ENCODE measurements around the gene CRIP2.

CRIP2 gene, protein sequence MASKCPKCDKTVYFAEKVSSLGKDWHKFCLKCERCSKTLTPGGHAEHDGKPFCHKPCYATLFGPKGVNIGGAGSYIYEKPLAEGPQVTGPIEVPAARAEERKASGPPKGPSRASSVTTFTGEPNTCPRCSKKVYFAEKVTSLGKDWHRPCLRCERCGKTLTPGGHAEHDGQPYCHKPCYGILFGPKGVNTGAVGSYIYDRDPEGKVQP

DNA sequence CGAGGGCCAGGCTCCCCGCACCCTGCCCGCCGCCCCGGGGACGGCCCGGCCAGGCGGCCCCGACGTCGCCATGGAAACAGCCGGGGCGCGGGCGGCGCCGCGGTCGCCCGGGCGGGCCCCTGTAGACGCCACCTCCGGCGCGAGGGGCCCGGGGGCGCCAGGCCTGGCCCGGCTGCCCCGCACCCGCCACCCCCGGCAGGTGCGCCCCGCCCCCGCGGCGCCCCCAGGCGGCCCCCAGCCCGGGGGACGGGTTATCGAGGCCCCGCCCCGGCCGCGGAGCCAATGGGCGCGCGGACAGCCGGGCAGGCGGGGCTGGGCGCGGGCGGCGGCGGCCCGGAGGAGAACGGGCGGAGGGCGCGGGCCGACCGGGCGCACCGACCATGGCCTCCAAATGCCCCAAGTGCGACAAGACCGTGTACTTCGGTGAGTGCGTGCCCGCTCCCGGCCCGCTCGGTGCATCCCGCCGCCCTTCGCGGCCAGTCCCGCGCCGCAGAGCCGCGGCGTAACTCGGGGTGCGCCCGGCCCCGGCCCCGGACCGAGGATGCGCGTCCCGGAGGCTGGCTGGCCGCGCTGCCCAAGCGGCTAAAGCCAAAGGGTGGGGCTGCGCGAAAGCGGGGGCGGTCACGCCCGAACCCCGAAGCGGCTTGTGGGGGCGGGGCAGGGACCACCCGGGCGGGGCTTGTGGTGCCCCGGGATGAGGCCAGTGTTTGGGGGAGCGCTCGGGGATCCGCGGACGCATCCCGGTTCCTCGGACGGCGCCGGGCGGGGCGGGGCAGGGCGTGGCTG, at the start of gene CRIP2:
TSS of gene CRIP2 (plus strand) at position 339 of the 786 bp plus-strand sequence. CDS start at position 381, 42 bp downstream.
- no peak for DNase-seq

- DNase-seq: no peak
Measured at GRCh38 chr14:105424861-105425260, 49.8 kb upstream of the CRIP2 start.

DNA sequence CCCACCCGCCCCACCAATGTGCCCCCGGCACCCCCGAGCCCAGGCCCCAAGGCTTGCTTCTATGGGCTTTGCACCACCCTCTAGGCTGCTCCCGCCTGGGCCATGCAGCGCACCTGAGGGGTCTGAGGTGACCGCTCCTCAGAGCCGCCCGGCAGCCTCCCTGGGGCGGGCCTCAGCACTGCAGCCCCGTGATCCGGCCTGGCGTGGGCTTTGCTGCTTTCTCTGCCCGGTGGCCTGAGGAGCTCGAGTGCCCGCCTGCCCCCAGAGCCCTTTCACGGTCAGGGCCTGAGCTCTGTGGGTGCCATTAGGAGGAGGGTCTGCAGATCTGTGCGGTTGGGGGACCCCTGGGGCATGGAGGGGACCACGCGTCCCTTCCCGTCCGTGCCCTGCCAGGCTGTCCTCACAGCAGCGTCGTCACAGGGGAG, 48.8 kb upstream of the CRIP2 start:
- no peak for DNase-seq

GRCh38 chr14:105426416-105427130, 48.0 kb upstream of the CRIP2 start:
- no peak for DNase-seq

DNA sequence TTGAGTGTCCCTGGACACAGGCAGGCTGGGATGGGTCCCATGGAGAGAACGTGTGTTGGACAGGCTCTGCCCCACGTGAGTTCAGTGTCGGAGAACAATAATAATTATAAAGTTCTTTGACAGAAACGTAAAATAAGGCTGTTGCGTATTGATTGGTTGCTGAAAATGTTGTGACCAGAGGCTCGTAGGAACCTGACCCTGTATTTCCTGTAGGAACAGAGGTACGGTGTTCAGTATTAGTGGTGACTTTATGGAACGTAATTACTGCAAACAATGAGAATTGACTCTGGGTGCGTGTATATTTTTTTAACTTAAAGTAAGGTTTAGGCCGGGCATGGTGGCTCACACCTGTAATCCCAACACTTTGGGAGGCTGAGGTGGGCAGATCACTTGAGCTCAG, 47.2 kb upstream of the CRIP2 start:
- no peak for DNase-seq

GRCh38 chr14:105427936-105428485, 46.6 kb upstream of the CRIP2 start:
- DNase-seq: no peak

DNA sequence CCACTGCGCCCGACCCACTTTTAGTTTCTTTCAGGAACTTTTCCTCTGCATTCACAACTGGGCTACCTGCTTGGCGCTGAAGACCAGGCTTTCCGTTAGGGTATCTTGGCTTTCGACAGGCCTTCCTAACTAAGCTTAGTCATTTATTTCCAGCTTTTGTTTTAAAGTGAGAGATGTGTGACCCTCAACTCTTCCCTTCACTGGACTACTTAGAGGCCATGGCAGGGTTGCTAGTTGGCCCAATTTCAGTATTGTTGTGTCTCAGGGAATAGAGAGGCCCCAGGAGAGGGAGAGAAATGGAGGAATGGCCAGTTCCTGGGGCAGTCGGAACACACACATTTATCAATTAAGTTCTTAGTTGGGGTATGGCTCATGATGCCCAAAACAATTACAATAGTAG, 44.6 kb upstream of the CRIP2 start:
- no peak for DNase-seq

GRCh38 chr14:105430565-105430964, 44.1 kb upstream of the CRIP2 start:
- DNase-seq: no peak

GRCh38 chr14:105431256-105431655, 43.4 kb upstream of the CRIP2 start:
- DNase-seq: no peak

GRCh38 chr14:105432657-105433056, 42.0 kb upstream of the CRIP2 start:
- no peak for DNase-seq

GRCh38 chr14:105433161-105433605, 41.4 kb upstream of the CRIP2 start:
- no peak for DNase-seq

DNA sequence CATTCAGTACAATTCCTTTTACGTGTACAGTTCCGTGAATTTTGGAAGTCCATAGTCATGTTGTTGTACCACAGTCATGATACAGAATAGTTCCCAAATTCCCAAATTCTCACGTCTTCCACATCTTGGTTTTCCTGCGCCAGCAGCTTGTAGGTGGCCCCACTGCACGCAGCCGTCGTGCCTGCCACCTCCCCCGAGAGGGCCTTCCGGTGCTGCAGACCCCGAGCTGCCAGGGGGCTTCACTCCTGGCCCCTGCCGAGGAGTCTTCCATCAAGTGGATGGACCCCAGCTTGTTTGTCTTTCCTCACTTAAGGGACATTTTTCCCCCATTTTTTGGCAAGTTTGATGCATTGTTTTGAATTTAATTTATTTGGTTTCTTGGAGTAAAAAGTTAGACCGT, 38.2 kb upstream of the CRIP2 start:
- DNase-seq: no peak

DNA sequence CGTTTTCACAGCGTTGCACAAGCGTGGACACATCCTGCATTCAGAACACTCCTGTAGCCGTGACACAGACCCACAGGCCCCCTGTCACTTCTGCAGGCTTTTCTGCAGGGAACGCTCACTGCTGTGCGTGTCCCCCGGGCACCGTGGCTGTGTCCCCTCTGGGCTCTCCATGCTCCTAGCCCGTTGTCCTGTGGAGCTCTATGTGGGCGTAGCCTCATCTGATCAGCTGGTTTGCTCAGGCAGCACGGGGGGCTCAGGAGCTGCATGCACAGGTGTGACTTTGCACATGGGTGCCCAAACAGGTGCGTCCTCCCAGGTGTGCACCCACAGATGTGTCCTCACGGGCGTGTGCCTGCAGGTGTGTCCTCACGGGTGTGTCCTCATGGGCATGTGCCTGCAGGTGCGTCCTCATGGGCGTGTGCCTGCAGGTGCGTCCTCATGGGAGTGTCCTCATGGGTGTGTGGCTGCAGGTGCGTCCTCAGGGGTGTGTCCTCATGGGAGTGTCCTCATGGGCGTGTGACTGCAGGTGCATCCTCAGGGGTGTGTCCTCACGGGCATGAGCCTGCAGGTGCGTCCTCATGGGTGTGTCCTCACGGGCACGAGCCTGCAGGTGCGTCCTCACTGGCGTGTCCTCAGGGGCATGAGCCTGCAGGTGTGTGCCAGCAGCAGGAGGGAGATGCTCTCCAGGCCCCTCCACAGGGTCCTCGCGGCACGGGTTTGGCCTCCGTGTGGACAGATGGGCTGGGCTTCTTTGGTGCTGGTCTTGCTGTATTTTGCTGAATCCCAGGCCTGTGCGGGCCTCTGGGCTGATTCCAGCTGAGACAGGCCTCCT, 37.5 kb upstream of the CRIP2 start:
- DNase-seq: peak; percentile 72

GRCh38 chr14:105437723-105438500, 36.7 kb upstream of the CRIP2 start:
- DNase-seq: no peak

DNA sequence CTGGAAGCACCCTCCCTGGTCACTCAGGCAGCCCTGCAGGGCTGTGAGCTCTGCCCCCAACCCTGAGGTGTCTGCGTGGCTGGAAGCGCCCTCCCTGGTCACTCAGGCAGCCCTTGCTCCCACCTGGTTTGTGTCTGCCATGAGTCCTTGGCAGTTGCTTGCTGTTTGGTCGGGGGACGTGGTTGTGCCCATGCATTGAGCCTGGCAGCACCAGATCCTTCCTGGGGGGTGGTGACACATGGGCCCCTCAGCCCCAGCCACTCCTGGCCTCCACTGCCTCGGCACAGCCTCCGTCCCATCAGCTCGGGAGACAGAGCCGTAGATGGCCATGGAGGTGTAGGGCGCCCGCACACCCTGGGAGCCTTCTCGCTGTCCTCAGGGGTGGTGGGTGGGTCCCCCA, 35.4 kb upstream of the CRIP2 start:
- no peak for DNase-seq

DNA sequence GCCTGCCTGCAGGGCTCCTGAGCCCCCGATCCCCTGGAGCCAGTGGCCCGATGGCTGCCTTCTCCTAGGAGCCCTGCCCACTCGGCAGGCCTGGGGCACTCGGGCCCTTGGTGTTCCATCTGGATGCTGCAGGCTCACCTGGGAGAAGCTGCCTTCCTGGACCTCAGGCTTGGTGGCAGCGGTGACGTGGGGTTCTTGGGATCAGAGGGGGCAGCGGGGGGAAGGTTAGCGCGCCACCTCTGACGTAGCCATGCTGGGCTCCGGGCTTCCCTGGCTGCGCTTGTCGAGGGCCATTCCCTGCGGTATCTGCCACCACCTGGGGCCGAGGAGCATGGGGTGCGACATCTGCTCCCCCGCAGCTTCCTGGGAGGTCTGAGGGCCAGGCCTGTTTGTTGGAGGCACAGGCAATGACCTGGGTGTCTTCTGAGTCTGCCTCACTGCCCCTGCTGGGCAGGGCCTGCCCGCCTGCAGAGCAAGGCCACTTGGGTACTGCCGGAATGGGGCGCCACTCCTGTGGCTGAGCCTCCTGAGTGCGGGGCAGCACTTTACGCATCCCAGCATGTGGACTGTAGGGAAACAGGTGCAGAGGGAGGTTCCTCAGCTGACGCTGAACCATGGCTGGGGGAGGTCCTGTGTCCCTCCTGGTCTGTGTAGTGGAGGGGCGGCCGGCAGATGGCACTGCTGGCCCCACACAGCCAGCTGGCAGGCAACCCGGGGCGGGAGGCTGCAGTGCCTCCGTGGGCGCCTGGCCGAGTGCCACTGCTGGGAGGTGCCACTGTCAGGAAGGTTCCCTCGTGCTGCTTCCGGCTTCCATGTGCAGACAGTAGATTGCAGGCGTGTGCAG, 34.7 kb upstream of the CRIP2 start:
- no peak for DNase-seq

GRCh38 chr14:105440554-105440900, 34.1 kb upstream of the CRIP2 start:
- no peak for DNase-seq

DNA sequence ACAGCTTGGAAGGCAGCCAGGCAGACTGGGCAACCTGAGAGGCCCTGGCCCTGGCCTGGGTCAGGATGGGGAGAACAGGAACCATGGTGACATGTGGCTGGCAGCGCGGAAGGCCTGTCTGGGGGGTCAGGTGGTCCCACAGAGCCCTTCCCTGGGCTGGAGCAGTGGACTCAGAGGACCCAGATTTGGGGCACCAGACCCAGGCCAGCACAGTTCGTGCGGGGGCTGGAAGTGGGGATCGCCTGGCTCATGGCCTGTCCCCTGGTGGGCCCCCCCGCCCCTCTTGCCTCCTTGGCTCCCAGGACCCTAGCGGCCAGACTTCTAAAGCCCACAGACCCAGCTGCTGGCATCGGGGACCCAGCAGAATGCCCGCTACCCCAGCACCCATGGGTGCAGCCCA, 33.6 kb upstream of the CRIP2 start:
- DNase-seq: no peak

DNA sequence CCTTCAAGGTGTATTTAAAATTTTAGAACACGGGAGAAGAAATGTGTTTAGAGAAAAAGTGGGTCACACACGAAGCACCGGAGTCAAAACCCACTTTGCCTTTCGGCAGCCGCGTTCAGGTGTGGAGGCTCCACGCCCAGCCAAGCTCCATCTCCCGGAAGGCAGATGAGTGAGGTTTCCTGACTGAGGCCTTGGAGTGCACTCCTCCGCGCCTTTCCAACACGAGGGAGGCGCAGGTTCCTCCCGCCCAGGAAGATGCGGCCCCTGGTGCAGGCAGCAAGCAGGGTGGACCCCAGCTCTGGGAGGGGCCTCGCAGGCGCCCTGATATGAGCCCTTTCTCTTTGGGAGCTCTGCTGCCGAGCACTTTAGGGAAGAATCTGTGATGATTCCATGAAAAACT, 32.5 kb upstream of the CRIP2 start:
- DNase-seq: no peak

DNA sequence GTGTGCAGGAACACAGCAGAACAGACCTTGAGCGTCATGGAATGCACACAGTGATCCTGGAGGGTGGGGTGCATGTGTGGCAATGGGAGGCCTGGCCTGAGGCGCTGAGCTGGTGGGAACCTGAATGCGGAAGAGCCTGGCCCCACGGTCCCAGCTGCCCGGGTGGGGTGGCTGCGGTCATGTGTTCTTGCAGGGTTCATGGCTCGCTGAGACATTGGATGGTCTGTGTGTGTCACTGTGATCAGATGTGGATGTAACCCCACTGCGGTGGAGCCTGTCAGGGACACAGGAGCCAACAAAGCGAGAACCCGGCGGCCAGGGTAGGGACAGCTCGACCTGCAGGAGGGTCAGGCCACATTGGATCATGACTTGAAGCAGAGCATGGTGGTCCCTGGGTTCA, 31.8 kb upstream of the CRIP2 start:
- DNase-seq: no peak

DNA sequence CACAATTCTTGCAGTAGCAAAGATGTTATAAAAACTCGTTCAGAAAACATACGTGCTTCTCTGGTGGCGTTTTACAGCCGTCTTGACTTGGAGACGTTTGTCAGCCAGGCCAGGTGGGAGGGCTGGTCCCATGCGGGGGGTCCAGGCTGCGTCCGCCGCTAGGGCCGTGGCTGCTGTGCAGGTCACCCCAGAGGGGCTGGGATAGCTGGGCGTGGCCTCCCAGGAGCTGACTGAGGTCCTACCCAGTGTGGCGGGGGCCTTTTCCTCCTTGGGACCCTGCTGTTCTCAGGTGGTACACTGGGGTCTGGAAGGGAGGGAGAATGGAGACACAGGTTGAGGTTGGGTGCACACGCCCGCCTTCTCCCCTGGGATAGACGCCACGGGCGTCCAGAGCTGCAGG, 29.8 kb upstream of the CRIP2 start:
- no peak for DNase-seq
